ENCODE measurements around the gene CNPY1. TPM values are rescaled to one million over a fixed set of nuclear protein-coding genes. Genes with fewer than 3 reads are reported as not detected.
"Not testable (repeated sequence)": the region's sequence is repeated elsewhere in the genome, so short reads cannot be mapped to it uniquely, and the experiment has no call there.

The CNPY1 gene
- total RNA-seq, 1 donor, result not detected

DNA sequence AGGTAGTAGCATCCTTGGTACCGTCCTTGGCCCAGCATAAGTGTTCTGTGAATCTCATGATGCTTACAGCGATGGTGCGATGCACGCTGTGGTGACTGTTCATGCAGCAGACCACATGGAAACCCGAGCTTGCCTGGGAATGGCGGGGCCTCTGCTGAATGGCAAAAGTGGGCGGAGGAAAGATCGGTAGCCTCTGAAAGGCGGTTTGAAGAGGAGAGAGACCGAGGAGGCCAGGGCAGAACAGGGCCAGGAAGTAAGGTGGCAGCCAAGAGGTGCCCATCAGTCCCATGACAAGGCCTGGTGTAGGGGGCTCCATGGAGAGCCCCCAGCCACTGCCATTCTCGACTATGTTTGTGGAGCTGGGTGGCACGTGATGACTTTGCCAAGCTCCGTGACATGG lies 33.2 kb upstream of the CNPY1 start:
- DNase-seq (ENCODE audit: low read depth in 2 of 3, low spot score in 2 of 3), result no peak

DNA sequence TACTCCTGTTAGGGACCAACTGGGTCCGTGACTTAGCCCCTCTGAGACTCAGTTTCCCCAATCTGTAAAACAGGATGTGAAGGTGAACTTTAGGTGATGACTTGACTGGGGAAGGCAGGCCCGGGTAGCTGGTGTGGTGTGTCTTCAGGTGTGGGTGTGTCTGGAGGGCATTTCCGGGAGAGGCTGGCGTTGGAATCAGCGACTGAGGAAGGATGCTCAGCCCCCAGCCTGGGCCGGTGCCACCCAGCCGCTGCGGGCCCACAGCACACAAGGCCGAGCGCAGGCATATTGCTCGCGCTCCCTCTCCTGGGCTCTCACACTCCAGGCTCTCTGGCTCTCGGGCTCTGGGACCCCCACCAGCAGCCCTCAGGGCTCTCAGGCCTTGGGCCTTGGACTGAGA lies 31.7 kb upstream of the CNPY1 start:
- DNase-seq (ENCODE audit: low read depth in 2 of 3, low spot score in 2 of 3), result no peak

DNA sequence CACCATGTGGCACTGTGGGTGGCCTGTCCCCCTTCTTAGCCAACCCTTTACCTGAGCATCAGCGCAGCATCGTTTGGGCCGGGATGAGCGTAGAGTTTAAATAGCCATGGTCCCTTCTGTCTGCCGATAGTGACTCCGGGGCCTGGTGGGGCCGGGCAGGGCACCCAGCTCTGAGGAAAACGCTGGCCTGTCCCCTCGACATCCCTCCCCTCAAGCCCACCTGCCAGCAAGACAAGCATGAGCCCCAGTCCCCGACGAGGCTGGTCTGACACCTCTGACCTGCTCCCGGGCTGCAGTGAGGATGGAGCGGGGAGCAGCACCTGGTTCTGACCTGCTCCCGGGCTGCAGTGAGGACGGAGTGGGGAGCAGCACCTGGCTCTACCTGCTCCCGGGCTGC lies 31.1 kb upstream of the CNPY1 start:
- no peak for DNase-seq (ENCODE audit: low read depth in 2 of 3, low spot score in 2 of 3)

DNA sequence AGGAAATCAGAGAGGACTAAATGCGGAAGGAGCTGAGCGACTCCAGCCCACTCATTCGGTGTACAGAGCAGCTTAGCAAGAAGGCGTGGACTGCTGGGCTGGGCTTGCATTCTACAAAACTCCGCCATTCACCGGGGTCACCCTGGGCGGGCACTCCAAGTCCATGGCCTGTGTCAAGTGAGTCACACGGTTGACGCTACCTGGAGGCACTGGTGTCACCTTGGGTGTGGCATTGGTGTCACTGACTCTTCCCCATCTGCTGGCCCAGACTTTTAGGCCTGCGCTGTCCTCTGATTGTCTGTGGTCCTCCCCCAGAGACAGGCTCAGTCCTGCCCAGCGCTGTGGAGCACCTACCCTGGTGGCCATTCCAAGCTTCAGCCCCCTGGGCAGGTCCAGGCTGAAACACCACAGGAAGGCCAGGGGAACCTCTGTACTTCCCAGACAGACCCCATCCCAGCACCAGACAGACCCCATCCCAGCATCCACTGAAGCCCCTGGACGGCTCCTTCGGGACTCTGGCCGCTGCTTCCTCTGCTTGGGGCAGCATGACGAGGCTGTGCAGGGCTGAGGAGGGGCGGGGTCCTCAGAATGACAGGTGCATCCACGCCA lies 30.6 kb upstream of the CNPY1 start:
- DNase-seq (ENCODE audit: low read depth in 2 of 3, low spot score in 2 of 3), result no peak

DNA sequence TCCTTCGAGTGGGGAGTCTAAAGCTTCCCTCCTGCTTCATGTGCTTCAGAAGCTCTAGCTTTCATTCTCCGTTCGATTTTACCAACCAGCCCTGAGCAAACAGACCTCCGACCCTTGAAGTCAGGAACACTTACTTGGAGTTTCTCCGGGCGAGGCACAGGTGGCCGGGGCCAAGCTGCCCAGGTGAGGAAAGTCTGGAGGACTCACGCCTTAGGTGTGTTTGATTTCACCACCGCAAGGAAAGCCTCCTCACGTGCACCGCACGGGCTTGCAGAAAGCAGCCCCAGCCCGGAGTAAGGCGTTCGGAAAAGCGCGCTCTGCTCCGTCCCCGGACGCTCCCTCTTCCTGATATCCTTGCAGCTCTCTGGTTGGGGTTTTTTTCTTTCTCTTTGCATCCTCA lies 30.1 kb upstream of the CNPY1 start:
- no peak for DNase-seq (ENCODE audit: low read depth in 2 of 3, low spot score in 2 of 3)

DNA sequence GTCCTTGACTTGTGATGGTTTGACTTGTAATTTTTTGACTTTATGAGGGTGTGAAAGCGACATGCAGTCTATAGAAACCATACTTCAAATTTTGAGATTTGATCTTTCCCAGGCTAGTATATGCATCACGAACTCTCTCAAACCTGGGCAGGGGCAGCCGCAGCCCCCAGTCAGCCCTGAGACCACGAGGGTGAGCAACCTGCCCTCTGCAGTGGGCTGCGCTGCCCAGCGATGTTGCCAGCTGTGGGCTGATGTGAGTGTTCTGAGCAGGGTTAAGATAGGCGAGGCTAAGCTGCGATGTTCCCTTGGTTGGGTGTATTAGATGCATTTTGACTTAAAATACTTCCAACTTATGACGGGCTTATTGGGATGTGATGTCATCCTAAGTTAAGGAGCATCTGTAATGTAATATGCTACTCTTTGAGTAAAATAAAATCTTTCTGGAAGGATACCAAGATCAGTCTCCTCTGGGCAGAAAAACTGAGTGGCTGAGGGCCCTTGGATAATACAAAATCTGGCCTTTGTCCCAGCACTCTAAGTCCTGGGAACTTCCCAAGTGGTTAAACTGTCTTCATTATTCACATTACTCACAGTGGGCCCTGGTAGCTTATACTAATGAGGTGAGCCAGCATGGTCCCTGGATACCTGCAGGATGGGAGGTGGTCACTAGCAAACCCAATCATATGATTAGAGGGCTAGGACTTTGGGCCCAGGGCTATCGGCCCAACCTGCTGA lies 28.4 kb upstream of the CNPY1 start:
- no peak for DNase-seq (ENCODE audit: low read depth in 2 of 3, low spot score in 2 of 3)

GRCh38 chr7:155571581-155572345 lies 25.4 kb upstream of the CNPY1 start:
- no peak for DNase-seq (ENCODE audit: low read depth in 2 of 3, low spot score in 2 of 3)

GRCh38 chr7:155570991-155571390 lies 24.6 kb upstream of the CNPY1 start:
- no peak for DNase-seq (ENCODE audit: low read depth in 2 of 3, low spot score in 2 of 3)

GRCh38 chr7:155570171-155570958 lies 24.0 kb upstream of the CNPY1 start:
- DNase-seq (ENCODE audit: low read depth in 2 of 3, low spot score in 2 of 3), result no peak

DNA sequence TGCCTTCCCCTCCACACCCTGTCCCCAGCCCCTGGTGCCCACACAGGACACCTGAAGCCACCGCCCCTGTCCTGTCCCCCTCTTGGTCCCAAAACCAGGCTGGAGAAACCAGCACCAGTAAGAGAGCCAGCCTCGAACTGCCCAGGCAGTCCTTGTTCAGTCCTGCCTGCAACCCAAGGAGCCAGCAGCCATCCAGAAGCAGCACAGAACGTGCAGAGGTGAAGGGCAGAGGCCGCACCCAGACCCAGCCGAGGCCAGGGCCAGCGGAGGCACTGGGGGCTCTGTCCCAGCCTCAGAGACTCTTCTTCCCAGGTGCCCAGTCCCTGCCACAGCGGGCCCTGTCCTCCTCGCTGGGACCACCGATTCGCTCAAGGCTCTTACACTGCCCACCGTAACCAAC lies 23.3 kb upstream of the CNPY1 start:
- DNase-seq (ENCODE audit: low read depth in 2 of 3, low spot score in 2 of 3), result no peak

- no peak for DNase-seq (ENCODE audit: low read depth in 2 of 3, low spot score in 2 of 3)
These were observed 22.6 kb upstream of the CNPY1 start for GRCh38 chr7:155568842-155569494.

DNA sequence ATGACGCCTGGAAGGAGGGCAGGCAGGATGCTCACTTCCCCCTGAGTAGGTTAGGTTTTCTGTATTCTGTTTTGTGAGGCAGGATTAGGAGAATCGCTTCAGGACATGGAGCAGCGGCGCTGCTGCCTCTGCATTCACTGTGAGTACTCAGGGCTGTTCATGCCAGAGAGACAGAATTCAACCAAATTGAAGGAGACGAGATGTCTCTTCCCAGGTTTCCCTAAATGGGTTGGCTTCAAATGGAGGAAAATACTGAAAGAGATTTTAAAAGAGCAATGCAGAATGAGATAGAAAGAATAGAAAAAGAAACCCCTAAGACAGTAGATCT lies 21.9 kb upstream of the CNPY1 start:
- no peak for DNase-seq (ENCODE audit: low read depth in 2 of 3, low spot score in 2 of 3)

- DNase-seq (ENCODE audit: low read depth in 2 of 3, low spot score in 2 of 3), result no peak
These were observed 21.4 kb upstream of the CNPY1 start for GRCh38 chr7:155567646-155568332.

DNA sequence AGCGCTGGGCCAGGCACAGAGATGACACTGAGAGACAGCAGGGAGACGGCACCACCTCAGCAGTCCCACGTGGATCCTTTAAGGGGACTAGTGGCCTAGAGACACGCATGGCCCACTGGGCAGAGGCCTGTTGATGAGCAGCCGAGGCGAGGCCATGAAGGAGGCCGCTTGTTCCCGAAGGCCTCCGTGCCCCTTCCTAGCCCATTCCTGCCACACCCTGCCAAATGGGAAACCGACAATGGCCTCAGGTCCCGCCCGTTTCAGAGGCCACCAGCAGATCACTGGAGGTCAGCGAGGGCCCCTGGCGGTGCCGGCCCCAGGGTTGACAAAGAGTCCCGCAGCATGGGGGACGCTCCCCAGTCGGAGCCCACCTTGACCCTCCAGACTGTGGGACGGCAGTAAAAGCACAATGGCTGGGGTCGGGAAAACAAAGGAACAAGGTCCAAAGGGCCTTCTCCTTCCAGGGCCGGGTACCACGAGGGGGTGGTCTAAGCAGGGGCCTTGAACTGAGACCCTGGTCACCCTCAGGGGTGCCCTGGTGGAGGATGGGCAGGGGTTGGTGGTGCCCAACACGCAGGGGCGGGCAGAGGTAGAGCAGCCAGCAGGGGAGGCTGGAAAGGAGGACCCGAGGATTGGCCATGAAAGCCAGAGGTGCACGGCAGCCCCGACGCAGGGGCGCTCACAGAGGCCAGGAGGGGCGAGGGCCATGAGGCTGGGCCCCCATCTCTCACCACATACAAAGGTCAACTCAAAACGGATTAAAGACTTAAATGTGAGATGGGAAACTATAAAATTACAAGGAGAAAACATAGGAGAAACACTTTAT lies 19.9 kb upstream of the CNPY1 start:
- no peak for DNase-seq (ENCODE audit: low read depth in 2 of 3, low spot score in 2 of 3)

DNA sequence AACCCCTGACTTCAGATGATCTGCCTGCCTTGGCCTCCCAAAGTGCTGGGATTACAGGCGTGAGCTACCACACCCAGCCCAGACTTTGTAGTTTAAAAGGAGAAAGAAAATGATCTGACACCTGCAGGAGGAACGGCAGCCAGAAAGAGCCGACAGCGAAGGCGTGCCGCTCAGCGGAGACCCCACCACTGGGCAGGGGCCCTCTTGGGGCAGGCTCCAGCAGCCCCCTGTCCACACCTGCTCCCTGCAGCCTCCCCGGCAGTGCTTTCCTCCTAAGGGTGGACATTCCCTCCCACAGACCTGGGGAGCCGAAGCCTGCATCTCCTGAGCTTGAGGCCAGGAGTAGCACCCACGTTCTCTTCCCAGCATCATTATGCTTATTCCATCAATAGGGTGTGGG lies 19.2 kb upstream of the CNPY1 start:
- DNase-seq (ENCODE audit: low read depth in 2 of 3, low spot score in 2 of 3), result no peak

DNA sequence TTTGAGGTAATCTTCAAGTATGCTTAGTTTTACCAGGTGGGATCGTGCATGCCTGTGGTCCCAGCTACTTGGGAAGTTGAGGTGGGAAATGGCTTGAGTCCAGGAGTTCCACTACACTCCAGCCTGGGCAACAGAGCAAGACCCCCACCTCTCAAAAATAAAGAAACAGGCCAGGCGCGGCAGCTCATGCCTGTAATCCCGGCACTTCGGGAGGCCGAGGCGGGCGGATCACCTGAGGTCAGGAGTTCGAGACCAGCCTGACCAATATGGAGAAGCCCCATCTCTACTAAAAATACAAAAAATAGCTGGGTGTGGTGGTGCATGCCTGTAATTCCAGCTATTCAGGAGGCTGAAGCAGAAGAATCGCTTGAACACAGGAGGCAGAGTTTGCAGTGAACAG lies 16.6 kb upstream of the CNPY1 start:
- not testable (repeated sequence) for DNase-seq (ENCODE audit: low read depth in 2 of 3, low spot score in 2 of 3)

GRCh38 chr7:155562106-155562505 lies 15.7 kb upstream of the CNPY1 start:
- no peak for DNase-seq (ENCODE audit: low read depth in 2 of 3, low spot score in 2 of 3)

- no peak for DNase-seq (ENCODE audit: low read depth in 2 of 3, low spot score in 2 of 3)
These were observed 14.8 kb upstream of the CNPY1 start for GRCh38 chr7:155560982-155561686.

All from hematopoietic multipotent progenitor cell (in vitro differentiated cells).